Stimulated activated CD8-positive, alpha-beta memory T cell treated with anti-CD3 and anti-CD28 coated beads, Interleukin-2, amount 100 ng/mL, for 1 hour (primary cell): ENCODE data around the gene ANKFY1.
"Not testable (repeated sequence)": the region's sequence is repeated elsewhere in the genome, so short reads cannot be mapped to it uniquely, and the experiment has no call there.

Experiments used
- DNase-seq, 2 donors: peaks; one replicate each; pipeline ENCODE4 v3.0.0-alpha.2; 2020; ENCODE audit warnings: low read depth in 2 of 2

ANKFY1 gene

GRCh38 chr17:4155980-4156620 is 107.7 kb downstream of the ANKFY1 start:
- DNase-seq = no peak

- DNase-seq = no peak
Measured at GRCh38 chr17:4154201-4154600, 109.6 kb downstream of the ANKFY1 start.

- no peak for DNase-seq
Measured at GRCh38 chr17:4152471-4152870, 111.3 kb downstream of the ANKFY1 start.

GRCh38 chr17:4150096-4150495 is 113.7 kb downstream of the ANKFY1 start:
- no peak for DNase-seq

- DNase-seq = no peak
Measured at GRCh38 chr17:4148611-4149308, 115.0 kb downstream of the ANKFY1 start.

GRCh38 chr17:4147751-4148310 is 115.9 kb downstream of the ANKFY1 start:
- DNase-seq = no peak

GRCh38 chr17:4146641-4147040 is 117.1 kb downstream of the ANKFY1 start:
- DNase-seq = no peak

GRCh38 chr17:4144422-4144747 is 119.4 kb downstream of the ANKFY1 start:
- DNase-seq = no peak

- DNase-seq = peak; percentile 80 to 81
Measured at GRCh38 chr17:4143563-4144421, 120.0 kb downstream of the ANKFY1 start.

- peak; percentile 2 to 4 for DNase-seq
Measured at GRCh38 chr17:4142107-4142900, 121.5 kb downstream of the ANKFY1 start.

GRCh38 chr17:4140125-4140524 is 123.7 kb downstream of the ANKFY1 start:
- no peak for DNase-seq

GRCh38 chr17:4138906-4139526 is 124.8 kb downstream of the ANKFY1 start:
- DNase-seq = not testable (repeated sequence)

- DNase-seq = no peak
Measured at GRCh38 chr17:4136373-4136772, 127.4 kb downstream of the ANKFY1 start.

GRCh38 chr17:4135489-4135888 is 128.3 kb downstream of the ANKFY1 start:
- no peak for DNase-seq

GRCh38 chr17:4134721-4135120 is 129.1 kb downstream of the ANKFY1 start:
- no peak for DNase-seq

- DNase-seq = no peak
Measured at GRCh38 chr17:4130715-4131114, 133.1 kb downstream of the ANKFY1 start.

GRCh38 chr17:4127555-4127954 is 136.2 kb downstream of the ANKFY1 start:
- no peak for DNase-seq

GRCh38 chr17:4125552-4125951 is 138.2 kb downstream of the ANKFY1 start:
- DNase-seq = no peak

- no peak for DNase-seq
Measured at GRCh38 chr17:4124999-4125398, 138.8 kb downstream of the ANKFY1 start.

- no peak for DNase-seq
Measured at GRCh38 chr17:4120332-4120731, 143.4 kb downstream of the ANKFY1 start.

GRCh38 chr17:4119299-4119698 is 144.5 kb downstream of the ANKFY1 start:
- no peak for DNase-seq
